Suprapubic skin (tissue), 4 donors: ENCODE results near the gene AKR1C4.

ENCODE experiments used
- EP300 ChIP-seq: sonication (generic); formaldehyde crosslinking; IDR thresholded peaks from one replicate; pipeline ENCODE4 v1.6.1; 2017; ENCODE audit warnings: antibody characterized with exemption
- POLR2A ChIP-seq, 2 donors: fragments of 450-650 bp; IDR thresholded peaks; one replicate each; pipeline ENCODE4 v1.6.1; 2017; ENCODE audit warnings: antibody characterized with exemption in 2 of 2, mild to moderate bottlenecking in 2 of 2, moderate library complexity in 2 of 2
- POLR2AphosphoS5 ChIP-seq, 3 donors: sonication (generic); formaldehyde crosslinking; IDR thresholded peaks; one replicate each; pipeline ENCODE4 v1.6.1; 2017; ENCODE audit warnings: antibody characterized with exemption in 3 of 3
- TF ChIP-seq, protein P1 (sequence below), 2 donors: fragments of 200-600 bp in 1 of 2; fragments of 450-650 bp in 1 of 2; sonication (generic) in 1 of 2; IDR thresholded peaks; one replicate each; pipeline ENCODE4 v1.5.1; 2016 to 2019; ENCODE audit warnings: antibody characterized with exemption in 2 of 2, mild to moderate bottlenecking in 1 of 2, moderate library complexity in 1 of 2

DNA sequence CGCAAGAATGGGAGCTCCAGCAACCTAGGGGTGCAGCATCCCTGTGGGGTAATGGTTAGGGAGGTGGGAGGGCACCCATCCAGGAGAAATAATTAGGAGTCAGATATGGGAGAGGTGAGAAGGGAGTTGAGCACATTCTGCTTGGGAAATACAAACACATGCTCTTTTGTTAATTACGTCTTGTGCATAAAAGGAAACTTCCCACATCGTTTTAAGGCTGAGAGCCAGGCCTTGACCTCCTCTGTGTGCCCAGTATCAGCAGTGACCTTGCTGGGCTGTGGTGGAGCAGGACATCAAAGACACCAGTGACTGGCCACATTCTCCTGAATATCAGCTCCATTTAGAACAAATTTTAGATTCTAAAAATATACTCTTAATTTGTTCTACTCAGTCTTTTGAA lies 22.6 kb downstream of the AKR1C4 start:
- TF ChIP-seq, protein P1, sequence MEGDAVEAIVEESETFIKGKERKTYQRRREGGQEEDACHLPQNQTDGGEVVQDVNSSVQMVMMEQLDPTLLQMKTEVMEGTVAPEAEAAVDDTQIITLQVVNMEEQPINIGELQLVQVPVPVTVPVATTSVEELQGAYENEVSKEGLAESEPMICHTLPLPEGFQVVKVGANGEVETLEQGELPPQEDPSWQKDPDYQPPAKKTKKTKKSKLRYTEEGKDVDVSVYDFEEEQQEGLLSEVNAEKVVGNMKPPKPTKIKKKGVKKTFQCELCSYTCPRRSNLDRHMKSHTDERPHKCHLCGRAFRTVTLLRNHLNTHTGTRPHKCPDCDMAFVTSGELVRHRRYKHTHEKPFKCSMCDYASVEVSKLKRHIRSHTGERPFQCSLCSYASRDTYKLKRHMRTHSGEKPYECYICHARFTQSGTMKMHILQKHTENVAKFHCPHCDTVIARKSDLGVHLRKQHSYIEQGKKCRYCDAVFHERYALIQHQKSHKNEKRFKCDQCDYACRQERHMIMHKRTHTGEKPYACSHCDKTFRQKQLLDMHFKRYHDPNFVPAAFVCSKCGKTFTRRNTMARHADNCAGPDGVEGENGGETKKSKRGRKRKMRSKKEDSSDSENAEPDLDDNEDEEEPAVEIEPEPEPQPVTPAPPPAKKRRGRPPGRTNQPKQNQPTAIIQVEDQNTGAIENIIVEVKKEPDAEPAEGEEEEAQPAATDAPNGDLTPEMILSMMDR (IDR thresholded peaks at IDR 0.05), result no peak
- no peak for TF ChIP-seq POLR2A (IDR thresholded peaks at IDR 0.05)
- no peak for TF ChIP-seq EP300
- no peak for TF ChIP-seq POLR2AphosphoS5 (IDR thresholded peaks at IDR 0.05)
